ENCODE measurements around the gene FYCO1. TPM values are rescaled to one million over a fixed set of nuclear protein-coding genes. Genes with fewer than 3 reads are reported as not detected.
"Not testable (repeated sequence)": the region's sequence is repeated elsewhere in the genome, so short reads cannot be mapped to it uniquely, and the experiment has no call there.

The FYCO1 gene
- 94.4 TPM for total RNA-seq

DNA sequence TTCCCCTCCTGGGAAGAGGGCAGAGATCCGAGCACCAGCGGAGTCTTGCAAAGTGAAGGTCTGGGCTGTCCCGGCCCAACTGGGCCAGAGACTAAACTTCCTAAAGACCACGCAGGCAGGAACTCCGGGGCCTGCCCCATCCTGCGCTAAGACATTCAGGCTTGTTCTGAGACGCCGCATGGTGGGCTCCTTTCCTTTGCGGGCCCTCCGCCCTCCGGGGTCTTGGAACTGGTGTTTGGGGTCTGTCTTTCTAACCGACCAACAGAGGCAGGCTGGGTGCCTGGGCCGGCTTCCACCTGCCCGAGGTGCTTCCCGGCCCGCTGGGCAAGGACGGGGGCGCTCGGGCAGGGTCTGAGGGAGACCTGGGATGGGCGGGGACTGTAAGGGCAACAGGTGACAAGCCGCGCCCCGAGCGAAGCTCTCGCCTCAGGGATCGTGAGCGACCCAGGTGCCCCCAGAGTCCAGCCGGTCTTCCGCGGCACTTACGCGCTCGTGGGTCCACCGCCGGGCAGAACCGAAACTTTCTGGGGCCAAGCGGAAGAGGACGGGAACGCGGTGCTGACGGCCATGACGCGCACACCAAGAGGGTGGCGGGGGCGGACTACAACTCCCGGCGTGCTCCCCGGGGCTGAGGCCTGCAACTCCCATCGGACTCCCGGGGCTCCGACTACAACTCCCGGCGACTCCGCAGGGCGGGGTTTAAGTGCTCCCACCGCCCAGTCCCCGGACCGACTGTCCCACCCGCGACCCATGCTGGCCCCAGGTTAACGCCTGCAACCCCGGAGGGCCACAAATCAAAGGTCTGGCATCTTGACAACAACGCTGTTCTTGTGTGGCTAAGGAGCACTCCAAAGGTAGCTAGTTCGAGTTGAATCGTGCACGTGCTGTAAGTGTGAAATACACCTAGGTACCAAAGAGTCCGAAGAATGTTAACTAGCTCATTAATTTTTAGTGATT is at the start of gene FYCO1:
Gene FYCO1, minus strand, starts transcription at position 589 of the 957 bp plus-strand sequence. CDS start 10,914 bp downstream, outside the sequence.
- peak; percentile 92 for DNase-seq (ENCODE audit: low spot score)

DNA sequence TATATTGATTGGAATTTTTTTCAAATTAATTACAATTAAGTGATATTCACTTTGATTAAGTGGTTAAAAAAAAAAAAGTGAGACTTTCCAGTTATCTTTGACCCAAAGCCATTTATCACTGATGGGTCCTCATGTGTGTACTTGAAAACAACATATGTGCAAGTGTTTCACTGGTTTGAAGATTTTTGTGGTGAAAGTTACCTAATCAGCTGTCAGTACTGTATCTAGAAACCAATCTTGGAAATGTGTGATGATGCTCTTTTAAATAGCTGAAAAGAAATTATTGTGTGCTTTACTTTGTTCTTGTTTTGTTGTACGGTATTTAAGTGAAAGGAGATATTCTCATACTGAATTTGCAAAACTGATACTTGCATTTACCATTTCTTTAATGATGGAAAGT is 43.3 kb upstream of the FYCO1 start:
- DNase-seq (ENCODE audit: low spot score): no peak

DNA sequence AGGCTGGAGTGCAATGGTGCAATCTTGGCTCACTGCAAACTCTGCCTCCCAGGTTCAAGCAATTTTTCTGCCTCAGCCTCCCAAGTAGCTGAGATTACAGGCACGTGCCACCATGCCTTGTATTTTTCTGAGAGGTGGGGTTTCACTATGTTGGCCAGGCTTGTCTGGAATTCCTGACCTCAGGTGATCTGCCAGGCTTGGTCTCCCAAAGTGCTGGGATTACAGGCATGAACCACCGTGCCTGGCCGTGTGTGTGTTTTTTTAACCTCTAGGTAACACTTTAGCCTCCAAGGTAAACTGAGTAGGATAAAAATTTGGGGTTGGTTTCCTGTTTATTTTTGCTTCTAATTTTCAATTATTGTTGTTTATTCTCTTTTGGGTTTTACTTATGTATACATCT is 42.4 kb upstream of the FYCO1 start:
- DNase-seq (ENCODE audit: low spot score): not testable (repeated sequence)

DNA sequence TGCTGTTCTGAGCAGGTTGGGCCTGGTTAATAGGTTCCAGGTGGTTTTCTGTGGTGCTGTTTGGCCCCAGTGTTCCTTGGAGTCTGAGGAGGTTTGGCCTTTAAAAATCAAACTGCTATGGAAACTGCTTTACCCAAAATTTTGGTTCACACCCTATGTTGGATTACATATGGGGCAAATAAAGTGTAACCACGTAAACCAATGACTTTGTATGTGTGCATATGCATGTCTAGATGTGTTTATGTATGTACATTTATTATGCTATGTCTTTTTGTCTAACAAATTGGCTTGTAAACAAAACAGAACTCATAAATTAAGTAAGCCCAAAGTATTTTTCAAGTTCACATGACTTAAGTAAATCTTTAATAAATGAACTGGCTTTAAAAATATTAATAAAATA is 40.6 kb upstream of the FYCO1 start:
- DNase-seq (ENCODE audit: low spot score): no peak

DNA sequence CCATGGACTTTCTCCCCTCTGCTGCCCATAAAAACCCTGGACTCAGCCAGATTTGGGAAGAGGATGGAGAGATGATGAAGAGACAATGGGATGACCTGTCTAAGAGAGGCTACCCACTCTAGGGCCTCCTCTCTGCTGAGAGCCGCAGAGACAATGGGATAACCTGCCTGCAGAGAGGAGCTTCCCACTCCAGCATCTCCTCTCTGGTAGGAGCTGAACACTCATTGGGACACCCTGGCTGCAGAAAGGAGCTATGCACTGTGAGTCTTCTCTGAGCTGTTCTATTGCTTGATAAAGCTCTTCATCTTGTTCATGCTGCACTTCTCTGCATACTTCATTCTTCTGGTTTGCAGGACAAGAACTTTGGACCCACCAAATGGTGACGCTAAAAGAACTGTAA is 36.1 kb upstream of the FYCO1 start:
- no peak for DNase-seq (ENCODE audit: low spot score)

DNA sequence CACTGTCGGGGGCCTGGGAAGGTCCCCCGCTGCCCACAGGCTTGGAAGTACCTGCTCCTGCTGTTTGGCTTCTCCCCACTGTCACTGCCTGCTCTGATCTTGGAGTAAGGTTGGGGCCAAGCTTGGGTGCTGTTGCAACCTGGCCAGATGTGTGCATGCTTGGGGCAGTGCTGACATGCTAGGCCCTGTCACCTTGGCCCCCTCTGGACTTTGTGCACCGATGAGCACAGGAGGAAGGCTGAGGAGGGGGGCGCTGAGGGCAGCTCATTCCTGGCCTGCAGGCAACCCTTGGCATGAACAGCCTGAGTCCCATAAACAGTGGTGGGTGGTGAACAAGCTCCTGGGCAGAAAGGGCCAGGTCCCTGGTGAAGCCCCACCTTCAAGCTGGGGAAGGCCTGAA is 35.6 kb upstream of the FYCO1 start:
- DNase-seq (ENCODE audit: low spot score): no peak

DNA sequence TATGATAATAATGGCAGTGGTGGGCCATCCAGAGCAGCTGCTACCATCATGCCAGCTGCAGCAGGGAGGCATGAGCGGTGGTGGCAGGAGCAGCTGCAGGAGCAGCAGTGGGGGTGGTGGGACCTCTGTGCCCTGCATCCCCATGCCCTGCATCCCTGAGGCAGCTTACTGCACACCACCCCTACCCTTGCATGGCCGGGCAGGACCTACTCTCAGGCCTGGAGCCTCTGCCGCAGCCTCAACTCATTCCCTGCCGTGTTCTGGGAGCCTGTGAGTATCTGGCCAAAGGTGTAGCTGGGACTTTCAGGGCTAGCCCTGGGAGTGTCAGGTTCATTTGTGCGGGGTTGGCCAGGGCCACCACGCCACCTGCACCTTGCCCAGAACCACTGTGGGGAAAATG is 35.0 kb upstream of the FYCO1 start:
- no peak for DNase-seq (ENCODE audit: low spot score)

DNA sequence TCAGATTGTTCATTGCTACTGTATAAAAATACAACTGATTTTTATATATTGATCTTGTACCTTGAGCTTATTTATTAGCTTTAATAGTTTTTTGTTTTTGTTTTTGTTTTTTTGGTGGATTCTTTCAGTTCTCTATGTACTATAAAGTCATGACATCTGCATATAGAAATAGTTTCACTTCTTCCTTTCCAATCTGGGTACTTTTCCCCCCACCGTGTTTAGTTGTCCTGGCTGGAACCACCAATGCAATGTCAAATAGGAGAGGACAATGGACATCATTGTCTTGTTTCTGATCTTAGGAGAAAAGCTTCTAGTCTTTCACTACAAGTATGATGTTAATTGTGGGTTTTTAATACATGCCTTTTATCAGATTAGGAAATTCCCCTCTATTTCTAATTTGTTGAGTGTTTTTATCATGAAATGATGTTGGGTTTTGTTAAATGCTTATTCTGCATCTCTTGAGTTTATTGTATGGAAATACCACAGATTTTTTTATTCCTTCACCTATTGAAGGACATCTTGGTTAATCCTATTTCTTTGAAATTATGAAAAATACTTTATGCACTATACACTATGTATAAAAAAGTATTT is 34.4 kb upstream of the FYCO1 start:
- DNase-seq (ENCODE audit: low spot score): no peak

DNA sequence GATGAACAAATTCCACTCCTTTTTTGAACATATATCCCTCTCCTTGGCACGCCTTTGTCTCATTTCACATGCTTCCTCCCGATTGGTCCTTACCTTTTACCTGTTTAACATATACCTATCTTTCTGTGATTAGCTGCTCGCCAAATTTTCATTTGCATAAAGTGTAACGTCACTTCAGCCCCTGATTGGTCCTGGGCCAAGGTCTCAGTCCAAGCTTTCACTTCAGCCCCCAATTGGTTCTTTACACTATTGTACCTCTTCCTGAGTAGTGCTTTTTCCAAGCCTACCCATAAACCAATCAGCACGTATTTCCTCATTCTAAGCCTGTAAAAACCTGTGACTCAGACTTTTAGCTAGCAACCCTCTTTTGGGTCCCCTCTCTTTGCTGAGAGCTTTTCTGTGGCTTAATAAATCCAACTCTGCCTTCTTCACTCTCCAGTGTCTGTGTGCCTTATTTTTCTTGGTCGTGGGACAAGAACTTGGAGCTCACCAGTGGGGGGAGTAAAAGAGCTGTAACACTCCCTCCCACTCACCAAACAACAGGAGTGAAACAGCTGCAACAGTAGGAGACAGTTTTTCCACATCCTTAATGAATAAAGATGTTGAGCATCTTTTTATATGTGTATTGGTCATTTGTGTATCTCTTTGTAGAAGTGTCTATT is 32.2 kb upstream of the FYCO1 start:
- no peak for DNase-seq (ENCODE audit: low spot score)

DNA sequence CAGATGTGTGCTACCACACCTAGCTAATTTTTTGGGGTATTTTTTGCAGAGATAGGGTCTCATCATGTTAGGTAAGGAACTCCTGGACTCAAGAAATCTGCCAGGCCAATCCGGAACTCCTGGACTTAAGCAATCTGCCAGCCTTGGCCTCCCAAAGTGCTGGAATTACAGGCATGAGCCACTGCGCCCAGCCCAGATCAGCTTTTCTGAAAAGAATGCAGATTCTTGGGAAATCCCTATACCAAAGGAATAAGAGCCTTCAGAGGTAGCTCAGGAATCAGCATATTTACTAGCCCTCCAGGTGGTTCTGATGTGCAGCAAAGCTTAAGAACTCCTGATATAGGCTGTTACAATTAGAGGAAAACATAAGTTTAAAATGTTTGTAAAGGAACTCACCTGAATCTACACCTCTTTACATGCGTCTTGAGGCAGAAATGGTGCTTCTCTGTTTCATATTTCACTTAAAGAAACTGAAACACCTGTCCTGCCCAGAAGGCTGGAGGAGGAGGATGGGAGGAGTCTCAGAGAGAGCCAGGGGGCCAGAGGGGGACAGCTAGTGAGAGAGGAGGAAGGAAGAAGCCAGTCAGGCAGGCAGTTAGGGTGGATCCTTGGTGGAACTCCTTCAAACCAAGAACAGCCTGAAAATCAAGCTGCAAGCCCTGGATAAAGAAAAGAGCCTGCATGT is 31.5 kb upstream of the FYCO1 start, which contains the start of gene XCR1:
Gene XCR1, minus strand, starts transcription at position 463 of the 685 bp plus-strand sequence. CDS start 5,536 bp downstream, outside the sequence.
- DNase-seq (ENCODE audit: low spot score): no peak

DNA sequence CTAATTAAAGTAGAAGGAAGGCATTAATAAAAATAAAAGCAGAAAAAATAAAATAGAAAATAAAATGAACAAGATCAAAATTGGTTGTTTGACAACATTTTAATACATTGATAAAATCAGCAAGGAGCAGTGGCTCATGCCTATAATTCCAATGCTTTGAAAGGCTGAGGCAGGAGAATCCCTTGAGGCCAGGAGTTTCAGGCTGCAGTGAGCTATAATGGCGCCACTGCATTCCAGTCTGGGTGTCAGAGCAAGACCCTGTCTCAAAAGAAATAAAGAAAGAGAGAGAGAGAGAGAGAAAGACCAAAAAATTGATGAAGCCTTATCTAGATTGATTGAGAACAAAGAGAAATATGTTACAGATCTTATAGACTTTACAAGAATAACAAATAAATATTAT is 29.5 kb upstream of the FYCO1 start:
- DNase-seq (ENCODE audit: low spot score): no peak

DNA sequence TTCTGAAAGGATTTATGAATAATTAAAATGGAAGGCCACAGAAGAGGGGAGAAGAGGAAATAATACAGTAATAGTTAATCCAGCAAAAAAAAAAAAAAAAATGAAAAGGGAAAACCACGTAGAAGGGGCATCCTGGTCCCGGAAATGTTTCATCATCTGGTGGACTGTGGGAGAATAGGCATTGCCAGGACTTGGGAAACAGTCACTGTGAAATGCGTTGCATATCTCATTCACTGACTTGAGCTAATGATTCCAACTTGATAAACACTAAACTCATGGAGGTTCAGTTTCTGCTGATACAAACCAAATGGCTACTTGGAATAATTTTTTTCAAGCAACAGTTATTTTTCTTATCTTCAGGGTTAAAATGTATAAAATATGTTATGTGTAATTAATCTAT is 28.5 kb upstream of the FYCO1 start:
- DNase-seq (ENCODE audit: low spot score): no peak

DNA sequence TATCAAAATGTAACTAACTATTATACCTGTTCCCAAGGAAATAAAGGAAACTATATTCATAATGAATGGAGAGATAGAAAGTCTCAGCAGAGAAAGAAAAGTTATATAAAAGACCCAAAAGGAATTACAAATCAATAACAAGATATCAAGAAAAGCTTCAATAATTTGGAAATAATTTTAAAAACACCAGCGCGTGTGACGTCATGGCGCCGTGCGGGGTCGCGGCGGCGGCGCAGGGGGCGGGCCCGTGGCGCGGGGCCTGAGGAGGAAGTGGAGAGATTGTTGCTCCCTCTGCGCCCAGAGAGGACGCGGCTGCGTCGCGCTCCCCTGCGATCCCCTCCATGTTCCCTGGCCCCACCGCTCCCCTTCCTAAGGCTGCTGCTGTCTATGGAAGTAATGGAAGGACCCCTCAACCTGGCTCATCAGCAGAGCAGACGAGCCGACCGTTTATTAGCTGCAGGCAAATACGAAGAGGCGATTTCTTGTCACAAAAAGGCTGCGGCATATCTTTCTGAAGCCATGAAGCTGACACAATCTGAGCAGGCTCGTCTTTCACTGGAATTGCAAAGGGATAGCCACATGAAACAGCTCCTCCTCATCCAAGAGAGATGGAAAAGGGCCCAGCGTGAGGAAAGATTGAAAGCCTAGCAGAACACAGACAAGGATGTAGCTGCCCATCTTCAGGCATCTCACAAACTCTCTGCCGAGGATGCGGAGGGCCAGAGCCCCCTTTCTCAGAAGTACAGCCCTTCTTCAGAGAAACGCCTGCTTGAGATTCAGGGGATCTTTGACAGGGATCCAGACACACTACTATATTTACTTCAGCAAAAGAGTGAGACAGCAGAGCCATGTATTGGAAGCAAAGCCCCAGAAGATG is 27.5 kb upstream of the FYCO1 start:
- no peak for DNase-seq (ENCODE audit: low spot score)

DNA sequence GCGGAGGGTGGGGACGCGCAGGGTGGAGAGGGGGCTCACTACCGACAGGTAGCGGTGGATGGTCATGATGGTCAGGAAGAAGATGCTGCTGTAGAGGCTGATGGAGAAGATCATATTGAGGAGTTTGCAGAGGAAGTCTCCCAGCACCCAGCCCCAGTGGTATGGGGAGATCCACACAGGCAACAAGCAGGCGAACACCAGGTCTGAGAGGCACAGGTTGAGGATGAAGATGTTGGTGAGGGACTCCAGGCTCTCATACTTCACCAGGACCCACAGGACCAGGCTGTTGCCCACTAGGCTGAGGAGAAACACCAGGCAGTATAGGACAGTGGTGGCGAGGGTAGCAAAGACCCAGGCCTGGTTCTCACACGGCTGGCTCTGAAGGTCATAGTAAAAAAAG is 25.9 kb upstream of the FYCO1 start:
- no peak for DNase-seq (ENCODE audit: low spot score)

DNA sequence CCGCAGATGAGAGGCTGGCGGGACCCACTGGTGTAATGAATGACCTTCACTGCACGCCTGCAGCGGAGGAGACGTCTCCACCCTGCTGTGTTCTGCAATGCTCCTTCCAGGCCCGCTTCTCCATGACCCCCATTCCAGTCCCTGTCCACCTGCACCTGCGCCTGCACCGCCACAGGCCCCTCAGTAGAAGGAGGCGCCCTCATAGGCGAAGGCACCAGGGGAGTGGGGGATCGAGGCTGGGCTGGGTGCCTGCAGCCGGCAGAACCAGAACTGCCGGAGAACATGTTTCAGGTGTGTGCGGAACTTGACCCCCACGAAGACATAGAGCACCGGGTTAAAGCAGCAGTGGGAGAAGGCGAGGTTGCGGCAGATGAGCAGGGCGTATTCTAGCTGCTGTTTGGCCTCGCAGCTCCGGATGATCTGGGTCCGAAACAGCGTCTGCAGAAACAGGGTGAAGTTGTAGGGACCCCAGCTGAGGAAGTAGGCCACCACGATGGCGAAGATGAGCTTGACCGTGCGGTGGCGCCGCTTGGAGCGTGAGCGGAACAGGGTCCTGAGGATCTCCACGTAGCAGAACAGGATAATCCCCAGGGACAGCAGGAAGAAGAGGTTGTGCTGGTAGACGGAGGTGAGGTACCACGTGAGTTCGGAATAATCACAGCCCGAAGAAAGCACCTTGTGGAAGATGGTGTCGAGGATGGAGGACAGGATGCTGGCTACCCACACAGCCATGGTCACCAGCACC is 25.3 kb upstream of the FYCO1 start:
- DNase-seq (ENCODE audit: low spot score): no peak

DNA sequence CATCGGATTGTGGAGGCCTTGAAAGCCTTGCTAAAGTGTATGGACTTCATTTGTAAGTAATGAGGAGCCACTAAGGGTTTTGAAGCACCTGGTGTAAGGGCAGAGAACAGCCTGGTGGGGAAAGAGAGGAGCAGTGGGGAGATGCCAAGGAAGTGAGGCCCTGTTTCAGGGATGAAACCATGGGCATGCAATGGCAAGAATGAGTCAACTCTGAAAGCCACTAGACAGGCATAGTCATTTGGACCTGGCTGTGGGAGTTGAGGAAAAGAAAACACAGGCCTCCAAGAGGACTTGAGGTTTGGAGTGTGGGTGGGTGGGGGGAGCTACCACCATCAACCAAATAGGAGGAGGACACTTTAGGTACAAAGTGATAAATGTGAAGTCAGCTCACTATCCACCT is 24.1 kb upstream of the FYCO1 start:
- no peak for DNase-seq (ENCODE audit: low spot score)

DNA sequence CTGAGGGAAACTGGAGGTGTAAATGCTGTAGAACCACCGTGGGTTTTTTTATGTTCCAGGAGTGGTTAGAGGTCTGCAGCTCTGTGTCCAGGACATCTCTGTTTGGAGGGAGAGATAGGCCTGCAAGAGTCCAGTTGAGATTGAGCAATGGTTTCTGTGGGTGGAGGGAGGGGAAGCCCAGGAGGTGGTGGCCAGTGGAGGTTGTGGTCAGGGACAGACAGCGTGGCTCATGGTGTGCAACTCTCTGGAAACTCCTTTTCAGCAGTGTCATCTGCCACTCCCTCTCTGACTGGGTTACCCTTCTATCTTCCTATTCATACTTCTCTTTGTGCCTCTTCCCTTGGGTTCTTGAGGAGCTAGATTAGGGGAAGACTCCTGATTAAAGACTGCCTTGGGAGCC is 22.1 kb upstream of the FYCO1 start:
- DNase-seq (ENCODE audit: low spot score): no peak

DNA sequence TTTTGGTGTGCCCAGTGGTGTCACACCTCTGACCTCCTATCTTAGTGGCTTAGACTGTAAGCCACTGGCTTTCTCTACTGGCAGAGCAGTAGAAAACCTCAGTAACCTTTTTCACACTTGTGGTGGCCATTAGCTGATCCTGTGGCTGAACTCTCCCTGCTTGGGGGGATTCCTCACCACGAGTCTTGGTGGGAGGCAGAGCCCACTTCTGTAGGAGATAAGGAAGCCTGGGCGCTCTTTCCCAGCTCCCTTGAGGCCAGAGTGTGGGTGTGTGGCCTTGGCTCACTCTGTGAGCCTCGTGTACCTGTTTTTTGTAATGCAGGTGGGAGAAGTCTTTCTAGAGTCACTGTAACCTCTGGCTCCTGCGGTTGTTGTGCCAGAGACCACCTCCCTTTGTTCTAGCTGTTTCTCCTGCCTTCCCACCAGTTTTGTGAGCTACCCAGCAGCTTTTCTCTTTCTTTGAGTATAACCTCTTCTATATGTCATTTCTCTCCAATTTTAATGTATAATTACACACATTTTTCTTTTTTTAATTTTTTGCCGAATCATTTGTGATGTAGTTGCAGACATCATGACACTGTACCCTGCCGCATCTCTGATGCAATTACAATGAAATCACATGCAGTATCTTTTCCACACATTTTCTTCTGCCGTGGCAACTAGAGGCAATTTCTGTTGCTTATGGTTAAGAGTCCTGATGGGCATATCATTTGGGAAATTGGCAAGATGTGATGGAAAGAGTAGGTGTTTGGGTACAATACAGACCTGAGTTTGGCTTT is 17.9 kb upstream of the FYCO1 start:
- no peak for DNase-seq (ENCODE audit: low spot score)

DNA sequence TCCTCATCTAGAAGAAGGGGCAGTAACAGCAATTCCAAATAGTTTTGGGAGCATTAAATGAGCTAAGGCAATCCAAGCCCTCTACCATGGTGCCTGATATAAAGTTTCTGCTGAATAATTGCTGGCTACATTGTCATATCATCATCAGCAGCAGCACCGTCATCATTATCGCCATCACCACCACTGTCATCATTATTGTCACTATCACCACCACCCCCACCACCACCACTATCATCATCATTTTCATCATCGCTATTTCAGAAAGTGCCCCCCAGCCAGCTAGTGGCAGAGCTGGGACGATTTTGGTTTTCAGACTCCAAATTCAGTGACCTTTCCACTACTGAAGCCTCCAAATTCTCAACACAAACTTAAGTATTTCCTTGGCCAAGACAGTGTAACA is 16.6 kb upstream of the FYCO1 start:
- DNase-seq (ENCODE audit: low spot score): no peak
